ENCODE data around the gene NPHP3. TPM values are rescaled to one million over a fixed set of nuclear protein-coding genes. Genes with fewer than 3 reads are reported as not detected.

The NPHP3 gene
- total RNA-seq, 1 experiment from 2014 or later, result 10.8 TPM

DNA sequence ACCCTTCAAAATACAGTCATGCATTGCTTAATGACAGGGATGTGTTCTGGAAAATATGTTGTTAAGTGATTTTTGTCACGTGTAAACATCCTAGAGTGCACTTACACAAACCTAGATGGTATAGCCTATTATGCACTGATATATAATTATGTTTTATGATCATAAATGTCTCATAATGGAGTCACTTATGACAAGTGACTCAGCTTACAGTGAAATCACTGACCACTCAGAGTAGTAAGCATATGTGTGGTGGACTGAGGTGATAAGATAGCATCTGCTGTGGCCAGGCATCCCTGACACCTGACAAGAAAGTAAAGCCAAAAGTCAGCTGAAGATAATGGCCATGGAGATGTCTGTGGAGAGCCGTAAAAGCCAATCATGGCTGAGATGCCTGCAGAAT, 68.0 kb downstream of the NPHP3 start:
- H2BK12ac ChIP-seq (ENCODE audit: insufficient read length, low read depth, low read length), result no peak overlapping the region
- no peak overlapping the region for H2BK5ac ChIP-seq (ENCODE audit: insufficient read length, low read length)
- Mint-ChIP-seq H3K27me3 (ENCODE audit: low read depth) (no peaks in the 10 kb centered on the region), H3K4me3 (no peak overlapping the region), H3K4me1 (peaks cover 5% of the 10 kb centered on the region in 2 experiments), H3K9me3 (no peaks in the 10 kb centered on the region), H3K36me3 (ENCODE audit: insufficient read depth in 1 of 3, low read depth in 3 of 3) (no peaks in the 10 kb centered on the region), H3K27ac (no peak overlapping the region)
- no peak for TF ChIP-seq CTCF (conservative IDR thresholded peaks at IDR 0.05)
- H3K27ac ChIP-seq (ENCODE audit: insufficient read length, low read depth, low read length), result no peak overlapping the region
- no peak overlapping the region for H2BK120ac ChIP-seq (ENCODE audit: low read depth, low read length, poor library complexity, severe bottlenecking)
- H3T11ph ChIP-seq (ENCODE audit: low read length), result no peak overlapping the region
- no peak overlapping the region for H4K5ac ChIP-seq (ENCODE audit: insufficient read length, low read depth, low read length)
- no peak overlapping the region for H4K91ac ChIP-seq (ENCODE audit: insufficient read length, low read depth, low read length)
- no peak overlapping the region for H2BK15ac ChIP-seq (ENCODE audit: low read depth, low read length)
- H3K9me3 ChIP-seq (ENCODE audit: control insufficient read depth, low read depth, low read length), result no peaks in the 10 kb centered on the region
- no peaks in the 10 kb centered on the region for H4K20me1 ChIP-seq (ENCODE audit: control insufficient read depth, insufficient read depth, insufficient read length)
- no peak overlapping the region for H2AK5ac ChIP-seq (ENCODE audit: insufficient read length, low read length)
- no peaks in the 10 kb centered on the region for H3K79me2 ChIP-seq (ENCODE audit: insufficient read depth, low read length)
- H2AFZ ChIP-seq (ENCODE audit: low read length), result no peak overlapping the region
- H3K18ac ChIP-seq (ENCODE audit: insufficient read length, low read depth, low read length), result no peak overlapping the region
- H3K56ac ChIP-seq (ENCODE audit: insufficient read length, low read depth, low read length), result no peak overlapping the region
- H4K8ac ChIP-seq (replicated peaks; ENCODE audit: insufficient read length, low read depth, low read length), result no peak overlapping the region
- H3K4me2 ChIP-seq (ENCODE audit: insufficient read depth, insufficient read length, low read length), result no peak overlapping the region
- no peak overlapping the region for H3K9ac ChIP-seq (ENCODE audit: extremely low read depth, insufficient read length, low read length)
- DNase-seq, result no peak
- no peaks in the 10 kb centered on the region for H3K79me1 ChIP-seq (ENCODE audit: insufficient read depth, low read depth, low read length, poor library complexity, severe bottlenecking)
- peaks cover 2% of the 10 kb centered on the region for H3K23me2 ChIP-seq (ENCODE audit: insufficient read length, low read depth, low read length, poor library complexity, severe bottlenecking)
- no peak overlapping the region for H3K14ac ChIP-seq (ENCODE audit: insufficient read depth, low read length)
- H2BK20ac ChIP-seq (ENCODE audit: low read depth, low read length, poor library complexity, severe bottlenecking), result no peak overlapping the region
- H3K23ac ChIP-seq (ENCODE audit: insufficient read length, low read depth, low read length), result no peak overlapping the region
- no peaks in the 10 kb centered on the region for H3K27me3 ChIP-seq (ENCODE audit: insufficient read depth, low read length)
- H3K4ac ChIP-seq (ENCODE audit: low read depth, low read length), result no peak overlapping the region
- no peaks in the 10 kb centered on the region for H3K4me1 ChIP-seq (ENCODE audit: insufficient read depth, low read length)
- WGBS (ENCODE audit: extremely low coverage, insufficient read length, low lambda C conversion rate), result no CpG with 5 or more reads among the region's 2 CpGs

Measured in H9 (cell line).